Subcutaneous abdominal adipose tissue (tissue), 5 donors: ENCODE data around the gene NME4.
"Not testable (repeated sequence)": the region's sequence is repeated elsewhere in the genome, so short reads cannot be mapped to it uniquely, and the experiment has no call there.

Experiments used
- H3K27ac ChIP-seq: one replicate; pipeline ENCODE4 v1.7.0; 2013; ENCODE audit warnings: low read depth, mild to moderate bottlenecking, inconsistent platforms, low read length, moderate library complexity
- H3K27me3 ChIP-seq, 5 donors: one replicate each; pipeline ENCODE4 v1.7.0; 2013; ENCODE audit warnings: low read length in 5 of 5, inconsistent platforms in 1 of 5; ENCODE audit not compliant: control insufficient read depth in 5 of 5, insufficient read depth in 4 of 5
- H3K36me3 ChIP-seq, 5 donors: one replicate each; pipeline ENCODE4 v1.7.0; 2013; ENCODE audit warnings: low read length in 5 of 5; ENCODE audit not compliant: control insufficient read depth in 5 of 5, insufficient read depth in 5 of 5
- H3K4me1 ChIP-seq, 5 donors: one replicate each; pipeline ENCODE4 v1.7.0; 2013; ENCODE audit warnings: low read length in 5 of 5, mild to moderate bottlenecking in 3 of 5, moderate library complexity in 1 of 5; ENCODE audit not compliant: control insufficient read depth in 5 of 5, insufficient read depth in 5 of 5
- H3K4me3 ChIP-seq, 5 donors: one replicate each; pipeline ENCODE4 v1.7.0; 2013; ENCODE audit warnings: low read length in 5 of 5, low read depth in 1 of 5
- H3K9ac ChIP-seq, 5 donors: one replicate each; pipeline ENCODE4 v1.7.0; 2013; ENCODE audit warnings: low read length in 5 of 5, mild to moderate bottlenecking in 4 of 5, moderate library complexity in 3 of 5
- H3K9me3 ChIP-seq, 5 donors: one replicate each; pipeline ENCODE4 v1.7.0; 2013; ENCODE audit warnings: low read length in 5 of 5; ENCODE audit not compliant: control insufficient read depth in 5 of 5
- donor health status: healthy.
- donor health status: healthy.
- donor health status: healthy.
- donor health status: healthy.
- donor health status: healthy.

NME4 gene

GRCh38 chr16:354971-355461 is 42.0 kb upstream of the NME4 start:
- Histone ChIP-seq H3K27ac (no peak overlapping the region), H3K4me3 (no peak overlapping the region), H3K9me3 (no peaks in the 10 kb centered on the region), H3K9ac (peak overlapping the region in 1 of 5 donors; percentile 30), H3K36me3 (peaks cover 0 to 6% (median 0%) of the 10 kb centered on the region in 5 donors), H3K27me3 (no peaks in the 10 kb centered on the region), H3K4me1 (peaks cover 0 to 17% (median 14%) of the 10 kb centered on the region in 5 donors)

- H3K27ac ChIP-seq: no peak overlapping the region
- H3K4me3 ChIP-seq: no peak overlapping the region
Observed at GRCh38 chr16:356741-357140, 40.3 kb upstream of the NME4 start.

GRCh38 chr16:359067-359763 is 37.8 kb upstream of the NME4 start:
- no peak overlapping the region for H3K4me3 ChIP-seq
- no peak overlapping the region for H3K27ac ChIP-seq
- H3K9me3 ChIP-seq: no peaks in the 10 kb centered on the region
- peaks cover 0 to 2% (median 0%) of the 10 kb centered on the region in 5 donors for H3K4me1 ChIP-seq
- peaks cover 4 to 17% (median 11%) of the 10 kb centered on the region in 5 donors for H3K27me3 ChIP-seq
- H3K9ac ChIP-seq: no peak overlapping the region
- no peaks in the 10 kb centered on the region for H3K36me3 ChIP-seq

More at GRCh38 chr16:356741-357140, 40.3 kb upstream of the NME4 start:
- Histone ChIP-seq H3K36me3 (no peaks in the 10 kb centered on the region), H3K9ac (no peak overlapping the region), H3K27me3 (peaks cover 0 to 3% (median 0%) of the 10 kb centered on the region in 5 donors), H3K4me1 (peaks cover 0 to 9% (median 6%) of the 10 kb centered on the region in 5 donors), H3K9me3 (no peaks in the 10 kb centered on the region)

GRCh38 chr16:359871-360697 is 36.9 kb upstream of the NME4 start:
- no peaks in the 10 kb centered on the region for H3K36me3 ChIP-seq
- H3K27ac ChIP-seq: no peak overlapping the region
- peaks cover 0 to 2% (median 0%) of the 10 kb centered on the region in 5 donors for H3K4me1 ChIP-seq
- no peaks in the 10 kb centered on the region for H3K9me3 ChIP-seq
- no peak overlapping the region for H3K9ac ChIP-seq
- peaks cover 11 to 25% (median 18%) of the 10 kb centered on the region in 5 donors for H3K27me3 ChIP-seq
- no peak overlapping the region for H3K4me3 ChIP-seq

DNA sequence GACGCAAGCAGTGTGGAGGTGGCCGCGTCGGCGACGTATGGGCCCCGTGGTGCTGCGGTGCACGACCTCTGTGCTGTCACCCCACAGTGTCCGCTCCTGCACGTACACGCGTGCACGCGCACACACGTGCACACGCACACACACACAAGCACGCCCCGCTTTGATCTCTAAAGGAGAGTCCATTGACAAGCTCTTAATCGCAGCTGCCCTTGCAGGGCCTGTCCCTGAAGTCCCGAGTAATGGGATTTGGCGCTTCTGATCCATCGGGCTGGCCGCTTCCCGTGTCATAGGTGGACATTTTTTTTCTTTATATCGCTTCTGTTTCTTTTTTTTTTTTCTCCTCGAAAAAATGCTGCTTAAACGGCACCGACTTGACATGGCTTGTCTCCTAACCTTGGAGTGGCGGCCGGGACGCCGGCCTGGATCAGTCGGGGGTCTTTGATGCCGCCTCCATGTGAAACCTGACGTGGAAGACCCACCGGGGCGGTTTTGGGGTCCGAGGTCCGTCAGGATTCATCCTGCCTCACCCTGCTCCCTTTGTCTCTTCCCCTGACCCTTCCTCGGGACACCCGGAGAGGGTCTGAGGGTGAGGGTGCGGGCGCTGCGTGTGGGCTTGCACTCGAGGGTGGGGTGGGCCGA is 36.2 kb upstream of the NME4 start:
- Histone ChIP-seq H3K4me1 (peaks cover 0 to 2% (median 0%) of the 10 kb centered on the region in 5 donors), H3K4me3 (no peak overlapping the region), H3K27me3 (peaks cover 11 to 25% (median 18%) of the 10 kb centered on the region in 5 donors), H3K36me3 (no peaks in the 10 kb centered on the region), H3K9ac (no peak overlapping the region), H3K27ac (no peak overlapping the region), H3K9me3 (no peaks in the 10 kb centered on the region)

- H3K4me3 ChIP-seq: no peak overlapping the region
- H3K9ac ChIP-seq: no peak overlapping the region
- peaks cover 0 to 4% (median under 1%) of the 10 kb centered on the region in 5 donors for H3K36me3 ChIP-seq
- peaks cover 0 to 2% (median 0%) of the 10 kb centered on the region in 5 donors for H3K4me1 ChIP-seq
- H3K27ac ChIP-seq: no peak overlapping the region
- no peaks in the 10 kb centered on the region for H3K9me3 ChIP-seq
- H3K27me3 ChIP-seq: peaks cover 11 to 25% (median 18%) of the 10 kb centered on the region in 5 donors
Observed at GRCh38 chr16:361341-361871, 35.6 kb upstream of the NME4 start.

- H3K27ac ChIP-seq: no peak overlapping the region
- H3K27me3 ChIP-seq: peaks cover 11 to 25% (median 18%) of the 10 kb centered on the region in 5 donors
- no peak overlapping the region for H3K9ac ChIP-seq
- H3K9me3 ChIP-seq: no peaks in the 10 kb centered on the region
- H3K4me1 ChIP-seq: peaks cover 0 to 2% (median 0%) of the 10 kb centered on the region in 5 donors
- no peak overlapping the region for H3K4me3 ChIP-seq
- peaks cover 0 to 10% (median 8%) of the 10 kb centered on the region in 5 donors for H3K36me3 ChIP-seq
Observed at GRCh38 chr16:361872-362701, 34.9 kb upstream of the NME4 start.

- not testable (repeated sequence) for H3K4me3 ChIP-seq, H3K9me3 ChIP-seq, H3K27ac ChIP-seq, H3K4me1 ChIP-seq, H3K9ac ChIP-seq
- Histone ChIP-seq H3K27me3 (peaks cover 11 to 25% (median 18%) of the 10 kb centered on the region in 5 donors), H3K36me3 (peaks cover 0 to 16% (median 13%) of the 10 kb centered on the region in 5 donors)
Observed at GRCh38 chr16:362702-362999, 34.3 kb upstream of the NME4 start.

DNA sequence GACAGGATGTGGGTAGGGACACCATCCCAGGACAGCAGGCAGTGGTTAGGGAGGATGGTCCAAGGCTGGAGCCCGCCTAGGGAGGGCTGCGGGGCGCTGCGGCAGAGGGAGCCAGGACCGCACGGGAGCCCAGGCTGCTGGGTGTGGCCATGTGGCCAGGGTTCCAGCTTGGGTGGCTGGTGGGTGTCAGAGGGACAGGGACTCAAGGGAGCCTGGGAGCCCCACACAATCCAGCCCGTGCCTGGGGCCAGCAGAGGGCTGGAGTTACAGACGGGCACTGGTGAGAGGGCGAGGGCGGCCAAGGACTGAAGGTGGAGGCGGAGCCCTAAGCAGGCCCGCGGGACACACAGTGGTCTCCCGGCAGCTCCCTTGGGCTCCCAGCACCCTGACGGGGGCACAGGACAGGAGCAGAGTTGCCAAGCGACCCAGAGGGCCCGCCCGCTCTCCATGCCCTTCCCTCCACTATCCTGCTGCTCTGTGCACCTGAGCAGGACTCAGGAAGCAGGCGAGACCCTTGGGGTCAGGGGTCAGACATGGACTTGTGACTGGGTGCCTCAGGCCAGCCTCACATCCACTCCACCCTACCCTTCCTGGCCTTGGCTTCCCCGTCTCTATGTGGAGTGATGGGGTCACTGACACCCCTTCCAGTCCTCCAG is 33.8 kb upstream of the NME4 start:
- Histone ChIP-seq H3K9me3 (no peaks in the 10 kb centered on the region), H3K4me3 (no peak overlapping the region), H3K36me3 (peaks cover 0 to 22% (median 19%) of the 10 kb centered on the region in 5 donors), H3K27me3 (peaks cover 11 to 25% (median 18%) of the 10 kb centered on the region in 5 donors), H3K4me1 (peaks cover 0 to 2% (median 0%) of the 10 kb centered on the region in 5 donors), H3K27ac (no peak overlapping the region), H3K9ac (no peak overlapping the region)
